ENCODE data around the gene LPCAT4. TPM values are rescaled to one million over a fixed set of nuclear protein-coding genes. Genes with fewer than 3 reads are reported as not detected.

The LPCAT4 gene
- total RNA-seq, 2 experiments from 2014 or later = 44.3 to 74.5 TPM

GRCh38 chr15:34366271-34367065 lies 528 bp downstream of the LPCAT4 start:
- no peaks in the 10 kb centered on the region for H3K9me2 ChIP-seq (ENCODE audit: insufficient read depth, low read length)
- TF ChIP-seq CTCF (conservative IDR thresholded peaks at IDR 0.05; ENCODE audit: low read length) (no peak), EZH2phosphoT487 (IDR thresholded peaks at IDR 0.05; ENCODE audit: borderline replicate concordance, low read depth, low read length) (no peak)
- H4K20me1 ChIP-seq (ENCODE audit: insufficient read depth, low read length) = 0 out of 2 replicates have a peak, but pooled peaks cover 7% of the 10 kb centered on the region
- H2AFZ ChIP-seq (ENCODE audit: low read length) = peak overlapping the region; percentile 73
- no peaks in the 10 kb centered on the region for H3K9me3 ChIP-seq (ENCODE audit: low read length)
- H3K79me2 ChIP-seq (ENCODE audit: insufficient read depth, low read depth, low read length) = peaks cover 13% of the 10 kb centered on the region
- peak overlapping the region; percentile 99 for H3K4me3 ChIP-seq (ENCODE audit: low read depth, low read length, poor library complexity, severe bottlenecking)
- H3K4me2 ChIP-seq (ENCODE audit: low read length) = peak overlapping the region; percentile 94
- H3K36me3 ChIP-seq (ENCODE audit: insufficient read depth, low read length) = peaks cover 25% of the 10 kb centered on the region
- DNase-seq (ENCODE audit: low spot score) = peak; percentile 66
- ChIA-PET POLR2A (interaction anchor here (0.5 to 1.3 kb wide), 9 partner anchors 11 to 217 kb away, joined by 3 to 5 read pairs (median 3); partner anchors contain the start of genes GOLGA8B, NOP10, NUTM1 and SLC12A6), CTCF (ENCODE audit: unreplicated experiment) (interaction anchor here (1.0 kb wide), 1 partner anchor 23 kb away, joined by 4 read pairs; no protein-coding TSS in a partner anchor)
- peak overlapping the region; percentile 62 for H3K27ac ChIP-seq (ENCODE audit: low read depth, low read length, poor library complexity, severe bottlenecking)
- H3K4me1 ChIP-seq (ENCODE audit: insufficient read depth, low read length, poor library complexity, severe bottlenecking) = peaks cover 18% of the 10 kb centered on the region
- no TSS peak for BruUV-seq (replicated peaks)
- intact Hi-C loops (cut with micrococcal nuclease; ENCODE audit: unreplicated experiment) = loop anchor here (1.0 to 10.0 kb wide), 3 partner anchors 23 to 332 kb away; partner anchors contain the start of genes AVEN, KATNBL1, NOP10 and NUTM1

- Histone ChIP-seq H4K20me1 (ENCODE audit: insufficient read depth, low read length) (0 out of 2 replicates have a peak, but pooled peaks cover 7% of the 10 kb centered on the region), H2AFZ (ENCODE audit: low read length) (peak overlapping the region; percentile 73; the same call in 1 of the 2 replicates), H3K79me2 (ENCODE audit: insufficient read depth, low read depth, low read length) (peaks cover 13% of the 10 kb centered on the region), H3K27ac (ENCODE audit: low read depth, low read length, poor library complexity, severe bottlenecking) (peak overlapping the region; percentile 62), H3K9me3 (ENCODE audit: low read length) (no peaks in the 10 kb centered on the region), H3K36me3 (ENCODE audit: insufficient read depth, low read length) (peaks cover 31% of the 10 kb centered on the region), H3K4me1 (ENCODE audit: insufficient read depth, low read length, poor library complexity, severe bottlenecking) (peaks cover 18% of the 10 kb centered on the region), H3K4me2 (ENCODE audit: low read length) (peak overlapping the region; percentile 94), H3K9me2 (ENCODE audit: insufficient read depth, low read length) (no peaks in the 10 kb centered on the region), H3K4me3 (ENCODE audit: low read depth, low read length, poor library complexity, severe bottlenecking) (peak overlapping the region; percentile 99)
- intact Hi-C loops (cut with micrococcal nuclease; ENCODE audit: unreplicated experiment) = loop anchor here (1.0 to 10.0 kb wide), 3 partner anchors 23 to 331 kb away; partner anchors contain the start of genes AVEN, KATNBL1, NOP10 and NUTM1
- POLR2A ChIA-PET = interaction anchor here (1.3 kb wide), 1 partner anchor 23 kb away, joined by 5 read pairs; the partner anchor contains the start of genes NOP10 and NUTM1
- peak; percentile 17 for DNase-seq (ENCODE audit: low spot score)
- CTCF ChIA-PET (ENCODE audit: unreplicated experiment) = no interaction called here
- no TSS peak for BruUV-seq (replicated peaks)
- no peak for TF ChIP-seq EZH2phosphoT487 (IDR thresholded peaks at IDR 0.05; ENCODE audit: borderline replicate concordance, low read depth, low read length)
Observed at GRCh38 chr15:34365836-34366235, 1.2 kb downstream of the LPCAT4 start.

GRCh38 chr15:34365091-34365825 lies 1.7 kb downstream of the LPCAT4 start:
- H3K4me2 ChIP-seq (ENCODE audit: low read length) = peak overlapping the region; percentile 94
- no peaks in the 10 kb centered on the region for H3K9me3 ChIP-seq (ENCODE audit: low read length)
- peaks cover 18% of the 10 kb centered on the region for H3K4me1 ChIP-seq (ENCODE audit: insufficient read depth, low read length, poor library complexity, severe bottlenecking)
- H3K9me2 ChIP-seq (ENCODE audit: insufficient read depth, low read length) = no peaks in the 10 kb centered on the region
- TF ChIP-seq CTCF (conservative IDR thresholded peaks at IDR 0.05; ENCODE audit: low read length) (no peak), EZH2phosphoT487 (IDR thresholded peaks at IDR 0.05; ENCODE audit: borderline replicate concordance, low read depth, low read length) (no peak)
- DNase-seq (ENCODE audit: low spot score) = no peak
- no peak overlapping the region for H3K27ac ChIP-seq (ENCODE audit: low read depth, low read length, poor library complexity, severe bottlenecking)
- CTCF ChIA-PET (ENCODE audit: unreplicated experiment) = no interaction called here
- no TSS peak for BruUV-seq (replicated peaks)
- POLR2A ChIA-PET = interaction anchor here (1.3 kb wide), 1 partner anchor 22 kb away, joined by 5 read pairs; the partner anchor contains the start of genes NOP10 and NUTM1
- H2AFZ ChIP-seq (ENCODE audit: low read length) = no peak overlapping the region
- peaks cover 37% of the 10 kb centered on the region for H3K36me3 ChIP-seq (ENCODE audit: insufficient read depth, low read length)
- intact Hi-C loops (cut with micrococcal nuclease; ENCODE audit: unreplicated experiment) = loop anchor here (10.0 kb wide), 2 partner anchors 150 to 330 kb away; partner anchors contain the start of genes AVEN and KATNBL1
- peak overlapping the region; percentile 99 for H3K4me3 ChIP-seq (ENCODE audit: low read depth, low read length, poor library complexity, severe bottlenecking)
- peaks cover 13% of the 10 kb centered on the region for H3K79me2 ChIP-seq (ENCODE audit: insufficient read depth, low read depth, low read length)
- H4K20me1 ChIP-seq (ENCODE audit: insufficient read depth, low read length) = 0 out of 2 replicates have a peak, but pooled peaks cover 7% of the 10 kb centered on the region

Data from OCI-LY7 (cell line).